Activated CD4-positive, alpha-beta T cell treated with anti-CD3 and anti-CD28 coated beads, Interleukin-2, amount 10 ng/mL, durations not matched to agents 7 days and 5 days (primary cell): ENCODE results near the gene NPHP4. TPM values are rescaled to one million over a fixed set of nuclear protein-coding genes. Genes with fewer than 3 reads are reported as not detected.

Source experiments
- CTCF ChIA-PET: fragments of 350-600 bp; sonication (Branson Sonifier 250); formaldehyde crosslinking; loops from one replicate; lab custom pipeline; 2021; ENCODE audit warnings: antibody characterized with exemption; lab: Charles Lee
- POLR2A ChIA-PET: fragments of 350-600 bp; sonication (Branson Sonifier 250); formaldehyde crosslinking; loops from one replicate; lab custom pipeline; 2021; ENCODE audit warnings: antibody characterized with exemption; lab: Charles Lee
- DNase-seq: peaks from one replicate; pipeline ENCODE4 v3.0.0-alpha.2; 2020
- H3K27ac Mint-ChIP-seq: one replicate; pipeline ENCODE4 v1.8.0; 2021; ENCODE audit warnings: mild to moderate bottlenecking, moderate library complexity, mixed read lengths
- H3K27me3 Mint-ChIP-seq: one replicate; pipeline ENCODE4 v1.8.0; 2021; ENCODE audit warnings: mixed read lengths
- H3K36me3 Mint-ChIP-seq: one replicate; pipeline ENCODE4 v1.8.0; 2021; ENCODE audit warnings: low read depth, mixed read lengths
- H3K4me1 Mint-ChIP-seq: one replicate; pipeline ENCODE4 v1.8.0; 2021; ENCODE audit warnings: mixed read lengths
- H3K4me3 Mint-ChIP-seq: one replicate; pipeline ENCODE4 v1.8.0; 2021; ENCODE audit warnings: mild to moderate bottlenecking, moderate library complexity, mixed read lengths
- H3K9me3 Mint-ChIP-seq: one replicate; pipeline ENCODE4 v1.8.0; 2021; ENCODE audit warnings: mixed read lengths
- total RNA-seq, 2 experiments: library from RNA; stranded (reverse); gene quantifications; one replicate each; pipeline ENCODE4 v1.2.3, GENCODE V29; 2021

NPHP4 gene
- total RNA-seq, 2 experiments from 2014 or later, result 14.6 to 16.1 TPM

GRCh38 chr1:5943343-5944124 lies 48.7 kb downstream of the NPHP4 start:
- Mint-ChIP-seq H3K27me3 (no peaks in the 10 kb centered on the region), H3K4me3 (no peak overlapping the region), H3K27ac (no peak overlapping the region), H3K36me3 (peaks cover 5% of the 10 kb centered on the region), H3K4me1 (no peaks in the 10 kb centered on the region), H3K9me3 (no peaks in the 10 kb centered on the region)
- POLR2A ChIA-PET, result no interaction called here
- CTCF ChIA-PET, result no interaction called here
- no peak for DNase-seq

- Mint-ChIP-seq H3K27me3 (no peaks in the 10 kb centered on the region), H3K4me3 (no peak overlapping the region), H3K9me3 (no peaks in the 10 kb centered on the region), H3K27ac (no peak overlapping the region), H3K4me1 (no peaks in the 10 kb centered on the region), H3K36me3 (peaks cover 4% of the 10 kb centered on the region)
- no peak for DNase-seq
- ChIA-PET CTCF (interaction anchor here (1.1 kb wide), 1 partner anchor 34 kb away, joined by 3 read pairs; no protein-coding TSS in a partner anchor), POLR2A (no interaction called here)
Observed at GRCh38 chr1:5941671-5942070, 50.6 kb downstream of the NPHP4 start.

DNA sequence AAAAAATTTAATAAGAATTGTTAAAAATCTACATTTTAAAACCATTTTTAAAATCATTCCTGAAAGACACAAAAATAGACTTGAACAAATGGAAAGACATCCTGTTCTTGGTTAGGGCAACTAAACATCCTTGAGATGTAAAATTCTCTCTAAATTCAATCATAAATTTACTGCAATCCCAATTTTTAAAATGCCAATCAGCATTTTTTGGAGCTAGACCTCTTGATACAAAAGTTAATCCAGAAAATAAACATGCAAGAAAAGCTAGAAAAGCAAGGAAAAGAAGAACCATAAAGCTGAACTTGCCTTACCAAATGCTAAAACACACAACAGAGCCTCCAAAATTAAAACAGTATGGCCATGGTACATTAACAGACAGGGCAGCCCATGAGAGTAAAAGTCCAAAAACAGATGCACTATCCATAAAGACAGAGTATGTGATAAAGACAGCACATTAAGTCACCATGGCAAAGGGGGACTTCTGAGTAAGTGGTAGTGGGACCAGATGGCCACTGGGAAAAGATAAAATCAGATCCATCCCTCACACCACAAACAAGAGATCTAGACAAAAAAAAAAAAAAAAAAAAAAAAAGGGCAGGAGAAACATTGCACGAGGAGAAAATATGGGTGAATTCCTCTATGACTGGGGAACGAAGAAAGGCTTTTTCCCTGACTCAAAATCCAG lies 51.4 kb downstream of the NPHP4 start:
- Mint-ChIP-seq H3K36me3 (no peaks in the 10 kb centered on the region), H3K9me3 (no peaks in the 10 kb centered on the region), H3K4me3 (no peak overlapping the region), H3K4me1 (no peaks in the 10 kb centered on the region), H3K27me3 (no peaks in the 10 kb centered on the region), H3K27ac (no peak overlapping the region)
- no peak for DNase-seq
- ChIA-PET CTCF (no interaction called here), POLR2A (no interaction called here)

DNA sequence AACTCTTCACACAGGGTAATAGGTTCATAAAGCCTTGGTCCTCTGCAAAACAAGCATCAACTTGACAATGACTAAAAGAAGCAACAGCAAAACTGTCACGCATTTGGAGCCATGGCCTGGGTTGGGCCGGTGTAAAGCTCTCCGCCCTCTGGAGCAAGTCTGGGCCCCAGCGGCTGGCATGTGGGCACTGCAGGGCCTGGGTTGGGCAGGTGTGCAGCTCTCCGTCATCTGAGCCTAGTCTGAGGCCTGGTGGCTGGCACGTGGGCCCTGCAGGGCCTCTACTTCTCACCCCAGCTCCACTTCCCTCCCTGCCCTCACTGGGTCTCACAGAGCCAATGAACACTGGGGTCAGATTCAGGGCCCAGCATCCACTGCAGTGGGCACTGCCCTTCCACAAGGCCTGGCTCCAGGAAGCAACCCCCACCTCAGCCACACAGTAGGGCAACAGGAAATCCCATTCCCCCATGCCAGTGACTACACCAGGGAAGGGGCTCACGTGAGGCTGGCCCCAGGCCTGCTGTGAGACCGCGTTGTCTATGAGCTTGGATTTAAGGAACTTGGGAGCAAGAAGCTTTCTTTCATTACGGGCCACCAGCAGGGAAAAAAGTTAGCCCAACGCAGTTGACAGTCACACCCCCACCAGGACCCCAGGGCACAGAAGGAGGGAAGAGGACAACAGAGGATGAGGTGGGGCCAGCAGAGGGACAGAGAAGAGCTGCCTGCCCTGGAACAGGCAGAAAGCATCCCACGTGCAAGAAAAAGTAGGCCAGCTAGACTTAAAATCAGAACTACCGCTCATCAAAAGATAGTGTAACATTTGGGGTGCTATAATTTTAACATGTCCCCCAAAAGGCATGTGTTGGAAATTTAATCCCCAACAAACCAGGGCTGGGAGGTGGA lies 52.7 kb downstream of the NPHP4 start:
- no peak for DNase-seq
- H3K36me3 Mint-ChIP-seq, result no peaks in the 10 kb centered on the region
- no peak overlapping the region for H3K4me3 Mint-ChIP-seq
- no peaks in the 10 kb centered on the region for H3K27me3 Mint-ChIP-seq
- H3K4me1 Mint-ChIP-seq, result no peaks in the 10 kb centered on the region
- POLR2A ChIA-PET, result no interaction called here
- no peaks in the 10 kb centered on the region for H3K9me3 Mint-ChIP-seq
- no peak overlapping the region for H3K27ac Mint-ChIP-seq
- CTCF ChIA-PET, result no interaction called here

GRCh38 chr1:5938101-5938646 lies 54.1 kb downstream of the NPHP4 start:
- Mint-ChIP-seq H3K27ac (no peak overlapping the region), H3K27me3 (no peaks in the 10 kb centered on the region), H3K9me3 (no peaks in the 10 kb centered on the region), H3K36me3 (no peaks in the 10 kb centered on the region), H3K4me3 (no peak overlapping the region), H3K4me1 (no peaks in the 10 kb centered on the region)
- CTCF ChIA-PET, result no interaction called here
- POLR2A ChIA-PET, result no interaction called here
- no peak for DNase-seq

DNA sequence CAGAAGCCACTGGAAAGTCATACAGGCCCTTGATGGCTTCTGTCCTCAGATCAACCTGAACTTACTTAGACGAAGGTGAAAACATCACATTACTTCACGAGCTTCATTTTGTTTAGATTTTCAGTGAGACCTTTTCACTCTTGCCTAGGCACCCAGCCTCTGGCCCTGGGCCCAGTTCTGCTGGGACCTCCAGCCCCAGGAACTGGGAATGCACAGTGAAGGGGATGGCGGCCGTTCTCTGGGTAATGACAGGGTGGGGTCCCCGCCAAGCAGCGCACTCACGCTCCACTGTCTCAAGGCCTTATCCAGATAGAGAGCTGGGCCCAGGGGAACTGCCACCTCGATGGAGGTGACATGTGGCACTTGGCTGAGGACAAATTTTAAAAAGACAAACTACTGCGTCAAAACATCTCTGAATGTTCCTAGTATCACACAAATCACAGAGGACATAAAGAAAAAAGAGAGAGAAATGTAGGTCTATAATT lies 54.8 kb downstream of the NPHP4 start:
- no peak for DNase-seq
- CTCF ChIA-PET, result no interaction called here
- Mint-ChIP-seq H3K4me1 (no peaks in the 10 kb centered on the region), H3K27me3 (no peaks in the 10 kb centered on the region), H3K27ac (no peak overlapping the region), H3K9me3 (no peaks in the 10 kb centered on the region), H3K4me3 (no peak overlapping the region), H3K36me3 (no peaks in the 10 kb centered on the region)
- POLR2A ChIA-PET, result interaction anchor here (0.6 kb wide), 1 partner anchor 18 kb away, joined by 7 read pairs; no protein-coding TSS in a partner anchor

DNA sequence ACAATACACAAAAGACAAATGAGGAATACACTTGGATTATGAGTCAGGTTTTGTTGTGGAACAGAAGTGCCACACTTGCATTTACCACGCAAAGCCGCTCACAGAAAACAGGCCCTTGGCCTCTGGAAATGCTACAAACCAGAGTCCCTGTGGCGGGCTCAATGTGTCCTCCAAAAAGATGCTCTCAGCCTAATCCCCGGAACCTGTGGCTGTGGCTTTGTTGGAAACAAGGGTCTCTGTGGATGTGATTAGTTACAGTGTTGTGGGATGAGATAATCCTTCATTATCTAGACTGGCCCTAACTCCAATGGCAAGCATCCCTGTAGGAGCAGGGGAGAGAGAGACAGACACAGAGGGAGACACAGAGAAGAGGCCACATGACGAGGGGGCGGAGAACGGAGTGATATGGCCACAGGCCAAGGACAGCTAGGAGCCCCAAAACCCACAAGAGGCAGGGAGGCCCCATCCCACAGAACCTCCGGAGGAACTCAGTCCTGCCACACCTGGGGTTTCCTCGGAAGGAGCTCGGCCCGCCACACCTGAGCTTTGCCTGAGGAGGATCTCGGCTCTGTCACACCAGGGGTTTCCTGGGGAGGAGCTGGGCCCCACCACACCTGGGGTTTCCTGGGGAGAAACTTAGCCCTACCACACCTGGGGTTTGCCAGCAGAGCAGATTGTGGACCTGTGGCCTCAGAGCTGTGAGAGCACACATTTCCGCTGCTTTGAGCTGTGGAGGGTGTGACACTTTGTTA lies 55.4 kb downstream of the NPHP4 start:
- Mint-ChIP-seq H3K27me3 (no peaks in the 10 kb centered on the region), H3K9me3 (no peaks in the 10 kb centered on the region), H3K4me3 (no peak overlapping the region), H3K4me1 (no peaks in the 10 kb centered on the region), H3K27ac (no peak overlapping the region), H3K36me3 (peaks cover 2% of the 10 kb centered on the region)
- no peak for DNase-seq
- POLR2A ChIA-PET, result no interaction called here
- CTCF ChIA-PET, result no interaction called here

- Mint-ChIP-seq H3K4me3 (no peak overlapping the region), H3K9me3 (no peaks in the 10 kb centered on the region), H3K36me3 (peaks cover 2% of the 10 kb centered on the region), H3K4me1 (no peaks in the 10 kb centered on the region), H3K27me3 (no peaks in the 10 kb centered on the region), H3K27ac (no peak overlapping the region)
- ChIA-PET CTCF (no interaction called here), POLR2A (no interaction called here)
- no peak for DNase-seq
Observed at GRCh38 chr1:5936126-5936525, 56.1 kb downstream of the NPHP4 start.

DNA sequence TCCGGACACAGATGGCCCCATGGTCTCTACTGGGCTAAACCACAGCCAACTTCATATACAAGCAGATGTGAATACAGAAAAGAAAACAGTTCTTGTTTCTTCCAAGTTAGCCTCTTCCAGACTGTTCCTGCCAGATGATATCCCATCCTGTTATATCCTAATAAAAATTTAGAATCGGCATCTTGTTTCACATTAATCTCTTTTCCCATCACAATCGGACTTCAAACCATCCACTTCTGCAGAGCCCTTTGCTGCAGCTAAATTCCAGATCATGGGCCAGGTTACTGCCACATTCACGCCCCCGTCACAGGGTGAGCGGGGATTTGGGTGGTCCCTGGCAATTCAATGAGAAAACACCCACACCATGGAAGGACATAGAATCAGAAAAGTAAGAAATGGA lies 57.2 kb downstream of the NPHP4 start:
- CTCF ChIA-PET, result no interaction called here
- H3K36me3 Mint-ChIP-seq, result peaks cover 2% of the 10 kb centered on the region
- no peaks in the 10 kb centered on the region for H3K4me1 Mint-ChIP-seq
- POLR2A ChIA-PET, result no interaction called here
- H3K27ac Mint-ChIP-seq, result no peak overlapping the region
- DNase-seq, result no peak
- H3K4me3 Mint-ChIP-seq, result no peak overlapping the region
- H3K9me3 Mint-ChIP-seq, result no peaks in the 10 kb centered on the region
- no peaks in the 10 kb centered on the region for H3K27me3 Mint-ChIP-seq

GRCh38 chr1:5934058-5934884 lies 58.0 kb downstream of the NPHP4 start:
- peaks cover 2% of the 10 kb centered on the region for H3K36me3 Mint-ChIP-seq
- ChIA-PET POLR2A (no interaction called here), CTCF (no interaction called here)
- H3K27me3 Mint-ChIP-seq, result no peaks in the 10 kb centered on the region
- H3K27ac Mint-ChIP-seq, result no peak overlapping the region
- DNase-seq, result no peak
- no peak overlapping the region for H3K4me3 Mint-ChIP-seq
- H3K4me1 Mint-ChIP-seq, result no peaks in the 10 kb centered on the region
- H3K9me3 Mint-ChIP-seq, result no peaks in the 10 kb centered on the region

DNA sequence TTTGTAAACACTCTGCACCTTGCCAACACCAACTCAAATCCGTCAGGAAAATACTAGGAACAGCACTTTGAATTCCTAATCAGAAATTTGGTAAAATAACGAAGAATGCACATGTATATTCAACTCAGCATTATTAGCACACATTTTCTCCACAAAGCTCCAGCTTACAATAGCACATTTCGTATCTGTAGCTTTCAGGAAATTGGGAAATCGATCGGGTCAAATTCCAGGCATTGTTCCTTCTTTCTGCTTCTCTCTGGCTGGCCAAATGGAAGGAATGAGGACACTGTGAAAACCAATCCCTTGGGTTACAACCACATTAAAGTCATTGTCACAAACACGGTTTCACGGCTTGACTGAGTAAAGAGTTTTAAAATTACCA lies 58.6 kb downstream of the NPHP4 start:
- Mint-ChIP-seq H3K27ac (no peak overlapping the region), H3K4me3 (no peak overlapping the region), H3K36me3 (peaks cover 2% of the 10 kb centered on the region), H3K4me1 (peaks cover 5% of the 10 kb centered on the region), H3K9me3 (no peaks in the 10 kb centered on the region), H3K27me3 (no peaks in the 10 kb centered on the region)
- ChIA-PET POLR2A (no interaction called here), CTCF (interaction anchor here (0.6 kb wide), 1 partner anchor 698 kb away, joined by 3 read pairs; no protein-coding TSS in a partner anchor)
- DNase-seq, result no peak
